Measurements from ENCODE around the gene THADA.

DNA sequence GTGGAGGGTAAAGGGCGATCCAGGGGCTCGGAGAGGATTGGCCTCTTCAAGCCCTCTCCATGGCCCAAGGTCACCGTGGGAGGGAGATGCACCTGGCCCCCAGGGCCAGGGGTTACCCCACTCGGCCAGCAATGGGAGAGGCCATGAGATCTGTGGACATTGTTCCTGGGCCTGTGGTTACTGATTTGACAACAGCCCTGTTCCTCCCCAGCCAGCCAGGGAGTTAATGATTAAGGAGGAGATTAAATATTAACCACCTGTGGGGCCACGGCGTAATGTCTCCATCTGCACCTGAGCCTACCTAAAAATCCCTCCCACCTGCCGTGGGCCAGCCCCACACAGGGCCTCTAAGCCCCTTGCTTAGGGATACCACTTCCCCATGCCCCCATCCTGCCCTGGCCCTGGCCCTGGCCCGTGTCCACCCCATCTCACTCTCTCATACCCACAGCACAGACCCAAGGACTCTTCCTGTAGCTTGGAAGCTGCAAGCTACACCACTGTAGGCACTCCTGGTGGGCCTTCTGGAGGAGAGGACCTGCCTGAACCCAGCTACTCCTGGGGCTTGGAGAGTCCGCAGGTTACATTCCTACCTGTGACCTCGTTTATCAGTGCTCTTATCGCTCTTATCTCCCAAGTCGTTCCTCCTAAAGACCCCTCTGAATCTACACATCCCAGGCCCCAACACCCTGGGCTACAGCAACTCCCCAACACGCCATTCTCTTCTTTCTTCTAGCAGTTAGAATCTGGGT lies 401.5 kb downstream of the THADA start:
- TF ChIP-seq POLR2A (IDR thresholded peaks at IDR 0.05): no peak
- TF ChIP-seq, protein P1, sequence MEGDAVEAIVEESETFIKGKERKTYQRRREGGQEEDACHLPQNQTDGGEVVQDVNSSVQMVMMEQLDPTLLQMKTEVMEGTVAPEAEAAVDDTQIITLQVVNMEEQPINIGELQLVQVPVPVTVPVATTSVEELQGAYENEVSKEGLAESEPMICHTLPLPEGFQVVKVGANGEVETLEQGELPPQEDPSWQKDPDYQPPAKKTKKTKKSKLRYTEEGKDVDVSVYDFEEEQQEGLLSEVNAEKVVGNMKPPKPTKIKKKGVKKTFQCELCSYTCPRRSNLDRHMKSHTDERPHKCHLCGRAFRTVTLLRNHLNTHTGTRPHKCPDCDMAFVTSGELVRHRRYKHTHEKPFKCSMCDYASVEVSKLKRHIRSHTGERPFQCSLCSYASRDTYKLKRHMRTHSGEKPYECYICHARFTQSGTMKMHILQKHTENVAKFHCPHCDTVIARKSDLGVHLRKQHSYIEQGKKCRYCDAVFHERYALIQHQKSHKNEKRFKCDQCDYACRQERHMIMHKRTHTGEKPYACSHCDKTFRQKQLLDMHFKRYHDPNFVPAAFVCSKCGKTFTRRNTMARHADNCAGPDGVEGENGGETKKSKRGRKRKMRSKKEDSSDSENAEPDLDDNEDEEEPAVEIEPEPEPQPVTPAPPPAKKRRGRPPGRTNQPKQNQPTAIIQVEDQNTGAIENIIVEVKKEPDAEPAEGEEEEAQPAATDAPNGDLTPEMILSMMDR (IDR thresholded peaks at IDR 0.05 in 8 of 11, conservative IDR thresholded peaks at IDR 0.05 in 3 of 11): no peak
- TF ChIP-seq POLR2AphosphoS5 (IDR thresholded peaks at IDR 0.05): no peak
